Left ventricle myocardium inferior (tissue), 1 donor: Measurements from ENCODE around the gene ZBTB14. TPM values are rescaled to one million over a fixed set of nuclear protein-coding genes. Genes with fewer than 3 reads are reported as not detected.

Source experiments
- DNase-seq: peaks from one replicate; pipeline ENCODE4 v3.0.0-alpha.2; 2020
- H3K27ac ChIP-seq: fragments of 200-600 bp; replicated peaks from 2 replicates; pipeline ENCODE4 v1.8.0; 2021
- H3K27me3 ChIP-seq: fragments of 200-600 bp; 2 replicates; pipeline ENCODE4 v1.8.0; 2021; ENCODE audit warnings: low read depth
- H3K36me3 ChIP-seq: fragments of 200-600 bp; 2 replicates; pipeline ENCODE4 v1.8.0; 2021
- H3K4me1 ChIP-seq: fragments of 200-600 bp; 2 replicates; pipeline ENCODE4 v1.8.0; 2021
- H3K4me3 ChIP-seq: fragments of 200-600 bp; 2 replicates; pipeline ENCODE4 v1.8.0; 2021; ENCODE audit warnings: mild to moderate bottlenecking, moderate library complexity
- H3K9me3 ChIP-seq: fragments of 200-600 bp; replicated peaks from 2 replicates; pipeline ENCODE4 v1.8.0; 2021
- intact Hi-C: fragments of 100-400 bp; cut with micrococcal nuclease; formaldehyde crosslinking; loops from one replicate; pipeline ENCODE4 v1.11.0; 2022
- total RNA-seq: library from RNA; stranded (reverse); fragmentation: NEBNext Ultra II Directional; extraction: Animal tissue kit (Norgen Biotek cat#: 25700); gene quantifications from one replicate; pipeline ENCODE4 v1.2.1, GENCODE V29; 2021
- TF ChIP-seq, protein P1 (sequence below): fragments of 200-600 bp; IDR thresholded peaks from 2 replicates; pipeline ENCODE4 v1.8.0; 2021; ENCODE audit warnings: antibody characterized with exemption, mild to moderate bottlenecking, borderline replicate concordance
- donor health status: DM: no; HTN: yes; CAD: no; lungs with severe emphysema.

Gene ZBTB14
- total RNA-seq, 1 donor from 2014 or later: 9.0 TPM

DNA sequence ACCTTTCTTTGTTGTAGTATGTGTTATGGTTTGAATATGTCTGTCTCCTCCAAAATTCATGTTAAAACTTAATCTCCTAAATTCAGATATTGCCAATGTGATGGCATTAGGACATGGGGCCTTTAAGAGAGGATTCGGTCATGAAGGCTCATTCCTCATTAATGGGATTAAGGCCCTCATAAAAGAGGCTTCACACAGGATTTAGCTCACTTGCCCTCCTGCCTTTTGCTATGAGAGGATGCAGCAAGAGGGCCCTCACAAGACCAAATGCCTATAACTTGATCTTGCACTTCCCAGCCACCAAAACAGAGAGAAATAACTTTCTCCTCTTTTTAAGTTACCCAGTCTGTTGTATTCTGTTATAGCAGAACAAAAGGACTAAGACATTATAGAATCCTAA lies 19.7 kb downstream of the ZBTB14 start:
- H3K27ac ChIP-seq: no peak overlapping the region
- TF ChIP-seq, protein P1, sequence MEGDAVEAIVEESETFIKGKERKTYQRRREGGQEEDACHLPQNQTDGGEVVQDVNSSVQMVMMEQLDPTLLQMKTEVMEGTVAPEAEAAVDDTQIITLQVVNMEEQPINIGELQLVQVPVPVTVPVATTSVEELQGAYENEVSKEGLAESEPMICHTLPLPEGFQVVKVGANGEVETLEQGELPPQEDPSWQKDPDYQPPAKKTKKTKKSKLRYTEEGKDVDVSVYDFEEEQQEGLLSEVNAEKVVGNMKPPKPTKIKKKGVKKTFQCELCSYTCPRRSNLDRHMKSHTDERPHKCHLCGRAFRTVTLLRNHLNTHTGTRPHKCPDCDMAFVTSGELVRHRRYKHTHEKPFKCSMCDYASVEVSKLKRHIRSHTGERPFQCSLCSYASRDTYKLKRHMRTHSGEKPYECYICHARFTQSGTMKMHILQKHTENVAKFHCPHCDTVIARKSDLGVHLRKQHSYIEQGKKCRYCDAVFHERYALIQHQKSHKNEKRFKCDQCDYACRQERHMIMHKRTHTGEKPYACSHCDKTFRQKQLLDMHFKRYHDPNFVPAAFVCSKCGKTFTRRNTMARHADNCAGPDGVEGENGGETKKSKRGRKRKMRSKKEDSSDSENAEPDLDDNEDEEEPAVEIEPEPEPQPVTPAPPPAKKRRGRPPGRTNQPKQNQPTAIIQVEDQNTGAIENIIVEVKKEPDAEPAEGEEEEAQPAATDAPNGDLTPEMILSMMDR: no peak
- DNase-seq: no peak
- H3K36me3 ChIP-seq: no peaks in the 10 kb centered on the region
- intact Hi-C loops: no loop called here
- H3K9me3 ChIP-seq: peaks cover 9% of the 10 kb centered on the region
- H3K4me1 ChIP-seq: no peaks in the 10 kb centered on the region
- no peak overlapping the region for H3K4me3 ChIP-seq
- no peaks in the 10 kb centered on the region for H3K27me3 ChIP-seq

DNA sequence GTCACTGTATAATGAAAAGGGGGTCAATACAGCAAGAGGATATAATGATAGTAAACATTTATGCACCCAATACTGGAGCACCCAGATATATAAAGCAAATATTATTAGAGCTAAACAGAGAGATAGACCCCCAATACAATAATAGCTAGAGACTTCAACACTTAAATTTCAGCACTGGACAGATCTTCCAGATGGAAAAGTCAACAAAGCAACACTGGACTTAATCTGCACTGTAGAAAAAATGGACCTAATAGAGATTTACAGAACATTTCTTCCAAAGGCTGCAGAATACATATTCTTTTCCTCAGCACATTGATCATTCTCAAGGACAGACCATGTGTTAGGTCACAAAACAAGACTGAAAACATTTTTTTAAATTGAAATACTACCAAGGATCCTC lies 26.7 kb downstream of the ZBTB14 start:
- no peaks in the 10 kb centered on the region for H3K4me1 ChIP-seq
- no peaks in the 10 kb centered on the region for H3K36me3 ChIP-seq
- H3K9me3 ChIP-seq: peaks cover 39% of the 10 kb centered on the region
- TF ChIP-seq, protein P1: no peak
- no peaks in the 10 kb centered on the region for H3K27me3 ChIP-seq
- intact Hi-C loops: no loop called here
- DNase-seq: no peak
- no peak overlapping the region for H3K27ac ChIP-seq
- no peak overlapping the region for H3K4me3 ChIP-seq

DNA sequence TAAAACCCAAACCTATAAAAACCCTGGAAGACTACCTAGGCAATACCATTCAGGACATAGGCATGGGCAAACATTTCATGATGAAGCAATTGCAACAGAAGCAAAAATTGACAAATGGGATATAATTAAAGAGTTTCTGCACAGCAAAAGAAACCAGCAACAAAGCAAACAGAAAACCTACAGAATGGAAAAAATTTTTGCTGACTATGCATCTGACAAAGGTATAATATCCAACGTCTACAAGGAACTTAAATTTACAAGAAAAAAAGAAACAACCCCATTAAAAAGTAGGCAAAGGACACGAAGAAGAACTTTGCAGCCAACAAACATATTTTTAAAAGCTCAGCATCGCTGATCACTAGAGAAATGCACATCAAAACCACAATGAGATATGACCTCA lies 28.8 kb downstream of the ZBTB14 start:
- Histone ChIP-seq H3K9me3 (peaks cover 41% of the 10 kb centered on the region), H3K27ac (no peak overlapping the region), H3K36me3 (no peaks in the 10 kb centered on the region), H3K27me3 (no peaks in the 10 kb centered on the region), H3K4me3 (no peak overlapping the region), H3K4me1 (no peaks in the 10 kb centered on the region)
- DNase-seq: no peak
- TF ChIP-seq, protein P1: no peak
- intact Hi-C loops: no loop called here

DNA sequence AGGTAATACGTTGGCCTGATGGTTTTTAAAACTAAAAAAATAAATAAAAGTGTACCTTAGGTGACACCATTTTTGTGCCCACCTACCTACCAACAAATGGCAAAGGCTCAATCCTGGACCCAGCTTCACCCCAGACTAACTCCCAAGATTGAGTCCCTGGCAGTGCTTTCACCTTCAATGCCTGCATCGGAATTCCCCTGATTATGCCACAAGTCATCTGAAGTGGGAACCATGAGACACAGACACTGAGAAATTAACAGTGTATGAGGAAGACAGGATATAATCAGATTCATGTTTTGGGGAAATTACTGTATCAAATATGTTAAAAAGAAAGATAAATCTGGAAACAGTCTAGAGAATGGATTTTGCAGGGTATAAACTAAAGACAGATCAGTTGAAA lies 41.6 kb downstream of the ZBTB14 start:
- H3K36me3 ChIP-seq: no peaks in the 10 kb centered on the region
- intact Hi-C loops: no loop called here
- DNase-seq: no peak
- no peak overlapping the region for H3K4me3 ChIP-seq
- peaks cover 12% of the 10 kb centered on the region for H3K27me3 ChIP-seq
- H3K27ac ChIP-seq: no peak overlapping the region
- no peaks in the 10 kb centered on the region for H3K4me1 ChIP-seq
- TF ChIP-seq, protein P1: no peak
- H3K9me3 ChIP-seq: no peaks in the 10 kb centered on the region

DNA sequence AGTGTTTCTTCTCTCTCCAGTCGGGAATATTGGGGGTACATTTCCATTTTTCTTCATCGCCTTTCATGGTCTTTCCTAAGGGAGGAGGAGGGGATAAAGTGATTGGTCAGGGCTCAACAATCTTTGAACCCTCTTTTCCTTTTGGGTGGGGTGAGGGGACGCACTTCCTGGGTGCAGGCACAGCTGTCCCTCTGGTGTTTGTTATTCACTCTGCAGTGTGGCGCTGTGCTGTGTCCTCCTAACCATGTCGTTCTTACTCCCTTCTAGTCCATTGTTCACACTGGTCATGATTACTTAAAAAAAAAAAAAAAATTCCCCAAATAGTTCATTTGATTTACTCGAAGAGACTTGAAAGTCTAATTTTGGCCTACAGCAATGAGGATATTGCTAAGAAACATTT lies 44.4 kb downstream of the ZBTB14 start:
- H3K9me3 ChIP-seq: no peaks in the 10 kb centered on the region
- DNase-seq: no peak
- H3K36me3 ChIP-seq: no peaks in the 10 kb centered on the region
- TF ChIP-seq, protein P1: no peak
- no peaks in the 10 kb centered on the region for H3K4me1 ChIP-seq
- H3K27me3 ChIP-seq: peaks cover 12% of the 10 kb centered on the region
- no peak overlapping the region for H3K27ac ChIP-seq
- H3K4me3 ChIP-seq: no peak overlapping the region
- intact Hi-C loops: no loop called here

DNA sequence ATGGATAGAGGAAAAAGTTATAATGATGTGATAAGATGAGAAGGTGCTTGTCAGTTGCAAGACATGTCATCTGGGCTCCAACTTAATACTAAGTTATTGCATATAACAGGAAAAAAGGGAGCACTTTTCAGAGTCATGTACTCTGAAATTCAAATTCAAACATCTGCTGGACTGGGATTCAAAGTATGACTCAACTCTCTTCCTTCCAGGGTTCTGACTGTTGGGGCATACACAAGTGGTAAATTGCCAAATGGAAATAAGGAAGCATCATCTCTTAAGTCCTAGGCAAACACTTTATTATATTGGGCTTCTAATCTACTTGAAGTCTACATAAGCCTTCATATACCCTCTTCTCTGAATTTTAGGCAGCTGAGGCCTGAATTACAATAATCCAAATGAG lies 44.9 kb downstream of the ZBTB14 start:
- no peak for DNase-seq
- intact Hi-C loops: no loop called here
- H3K36me3 ChIP-seq: no peaks in the 10 kb centered on the region
- H3K9me3 ChIP-seq: no peaks in the 10 kb centered on the region
- H3K4me3 ChIP-seq: no peak overlapping the region
- no peaks in the 10 kb centered on the region for H3K4me1 ChIP-seq
- H3K27me3 ChIP-seq: peaks cover 7% of the 10 kb centered on the region
- H3K27ac ChIP-seq: no peak overlapping the region
- TF ChIP-seq, protein P1: no peak
